NOMO-1 treated with dmso at 0.1 percent for 144 hours (cell line): ENCODE measurements around the gene USPL1.

Experiments
- DNase-seq: peaks from one replicate; lab custom pipeline; 2025; ENCODE audit not compliant: unreplicated experiment; lab: John Stamatoyannopoulos, UW

Gene USPL1

DNA sequence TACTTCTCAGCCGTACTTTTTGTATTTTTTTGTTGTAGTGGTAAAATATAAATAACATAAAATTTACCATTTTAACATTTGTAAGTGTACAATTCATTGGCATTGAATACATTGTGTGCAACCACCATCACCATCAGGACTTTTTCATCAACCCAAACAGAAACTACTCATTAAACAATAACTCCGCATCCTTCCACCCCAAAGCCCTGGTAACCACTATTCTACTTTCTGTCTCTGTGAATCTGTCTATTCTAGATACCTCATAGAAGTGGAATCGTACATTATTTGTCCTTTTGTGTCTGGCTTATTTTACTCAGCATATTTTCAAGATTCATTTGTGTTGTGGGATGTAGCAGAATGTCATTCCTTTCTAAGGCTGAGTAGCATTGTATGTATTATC, 38.5 kb downstream of the USPL1 start:
- no peak for DNase-seq

DNA sequence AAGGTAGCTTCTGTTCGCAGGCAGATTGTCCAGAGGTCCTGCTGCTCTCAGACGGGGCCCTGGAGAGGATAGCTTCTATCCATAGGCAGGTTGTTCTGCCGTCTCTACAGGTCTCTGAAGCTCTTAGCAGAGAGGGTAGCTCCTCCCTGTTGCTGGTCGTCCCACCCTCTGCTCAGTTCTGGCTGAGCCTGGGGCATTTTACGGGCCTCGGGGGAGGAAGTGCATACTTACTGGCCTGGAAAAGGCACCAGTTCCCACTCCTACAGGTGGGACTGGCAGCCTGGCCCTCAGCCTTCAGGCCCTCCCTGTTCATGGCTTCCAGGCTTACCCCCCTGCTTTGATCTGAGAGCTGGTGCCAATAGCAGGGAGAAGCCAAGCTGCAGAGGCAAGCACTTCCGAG, 42.3 kb downstream of the USPL1 start:
- no peak for DNase-seq

DNA sequence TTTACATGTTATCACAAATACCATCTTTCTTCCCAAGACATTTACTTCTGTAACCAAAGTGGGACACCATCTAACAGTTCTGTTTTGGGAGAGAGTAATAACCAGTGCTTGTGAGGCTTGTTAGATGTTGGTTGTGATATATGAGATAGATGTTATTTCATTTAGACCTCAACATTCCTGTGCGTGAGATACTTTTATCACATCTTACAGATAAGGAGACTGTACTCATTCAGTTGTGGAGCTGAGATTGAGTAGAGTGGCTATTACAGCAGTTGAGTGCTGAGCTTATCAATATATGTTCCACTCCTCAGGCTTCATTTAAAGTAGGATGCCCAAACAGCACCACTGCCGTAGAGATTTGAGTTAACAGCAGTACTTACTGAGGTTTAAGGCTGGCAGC, 43.1 kb downstream of the USPL1 start:
- DNase-seq: no peak

DNA sequence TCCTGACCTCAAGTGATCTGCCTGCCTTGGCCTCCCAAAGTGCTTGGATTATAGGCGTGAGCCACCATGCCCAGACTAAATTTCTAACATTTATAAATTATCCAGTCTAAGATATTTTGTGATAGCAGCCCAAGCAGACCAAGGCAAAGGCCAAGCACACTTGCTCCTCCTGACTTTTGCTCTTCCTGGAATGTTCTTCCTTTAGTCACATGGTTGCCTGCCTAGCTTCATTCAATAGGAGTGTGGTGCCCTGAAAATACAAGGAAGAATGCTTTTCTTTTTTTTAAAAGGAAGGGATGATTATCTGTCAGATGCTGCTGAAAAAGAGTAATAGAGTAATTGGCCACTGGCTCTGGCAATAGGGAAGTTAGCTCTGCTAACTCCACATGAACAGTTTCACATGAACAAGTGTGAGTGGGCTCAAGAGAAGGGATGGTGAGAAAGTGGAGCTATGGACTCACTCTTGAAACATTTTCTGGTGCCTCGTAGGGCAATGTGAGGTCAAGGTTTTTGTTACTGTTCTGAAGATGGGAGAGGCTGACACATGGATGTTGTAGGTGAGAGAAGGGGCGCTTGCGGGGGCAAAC, 47.1 kb downstream of the USPL1 start:
- DNase-seq: peak; percentile 9

DNA sequence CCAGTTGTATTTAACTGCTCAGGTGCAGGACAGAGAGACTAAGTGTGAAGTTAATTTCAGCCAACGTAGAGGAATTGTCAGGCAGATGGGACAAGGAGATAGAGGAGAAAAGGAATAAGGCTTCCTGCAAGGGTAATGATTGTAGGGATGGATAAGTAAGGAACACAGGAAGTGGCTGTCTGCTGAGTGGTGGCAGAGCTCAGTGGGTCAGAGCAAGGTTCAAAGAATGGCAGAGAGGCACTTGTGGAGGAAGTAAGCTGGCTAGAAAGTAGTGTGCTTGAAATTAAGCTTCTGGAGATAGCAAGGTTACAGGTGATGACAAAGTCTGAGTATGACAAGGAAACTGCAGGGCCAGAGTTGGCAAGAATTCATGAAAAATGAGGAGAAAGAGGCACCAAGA, 47.9 kb downstream of the USPL1 start:
- DNase-seq: no peak

DNA sequence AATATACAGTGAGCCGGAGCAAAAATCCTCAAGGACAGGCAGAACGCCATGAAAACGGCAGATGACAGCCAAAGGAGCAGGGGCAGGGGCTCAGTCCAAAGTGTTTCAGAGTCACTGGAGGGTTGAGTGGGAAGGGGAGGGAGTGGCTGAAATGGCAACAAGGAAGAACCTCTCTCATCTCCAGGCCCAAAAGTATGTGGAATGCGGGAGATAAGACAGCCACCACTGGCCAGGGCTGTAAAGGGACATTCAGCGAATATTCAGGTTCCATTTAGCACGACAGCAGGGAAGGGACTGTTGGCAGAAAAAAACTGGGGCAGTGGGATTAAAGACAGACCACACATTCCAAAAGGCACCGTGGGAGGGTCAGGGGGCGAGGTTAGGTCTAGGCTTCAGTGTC, 48.4 kb downstream of the USPL1 start:
- no peak for DNase-seq

DNA sequence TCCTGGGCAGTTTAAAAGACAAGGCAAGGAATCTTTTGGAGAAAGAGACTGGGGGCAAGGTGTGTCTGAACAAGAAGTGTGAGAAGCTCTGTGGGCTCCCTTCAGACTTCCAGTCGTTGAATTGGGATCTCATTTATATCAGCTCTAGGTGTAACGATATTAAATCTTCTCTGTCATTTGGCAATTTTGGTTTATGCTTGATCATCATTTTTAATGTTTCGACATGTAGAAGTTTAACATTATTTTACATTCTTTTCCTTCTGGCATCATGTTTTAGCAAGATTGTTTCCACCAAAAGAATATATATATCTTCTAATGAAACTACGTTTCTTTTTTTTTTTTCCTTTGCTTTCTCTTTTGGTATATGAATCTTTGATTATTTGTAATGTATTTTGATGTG, 49.3 kb downstream of the USPL1 start:
- DNase-seq: no peak

DNA sequence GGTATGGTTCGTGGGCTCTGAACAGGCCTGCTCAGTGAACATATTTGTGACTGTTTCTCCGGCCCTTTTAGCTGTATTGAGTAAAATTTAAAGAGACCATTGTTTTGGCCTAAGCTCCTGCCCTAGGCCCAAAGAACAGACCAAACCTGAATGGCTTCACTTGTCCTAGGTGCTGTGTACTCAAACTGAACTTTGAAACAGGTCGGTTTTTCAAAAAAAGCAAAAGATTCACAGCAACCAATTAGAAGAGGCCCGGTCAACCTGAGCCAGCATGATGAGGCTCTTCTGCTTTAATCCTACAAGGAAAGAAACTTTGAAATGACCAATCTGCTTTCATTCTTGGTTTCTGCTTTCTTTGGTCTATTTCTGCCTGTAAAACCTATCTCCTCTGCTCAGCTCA, 50.6 kb downstream of the USPL1 start:
- DNase-seq: no peak

DNA sequence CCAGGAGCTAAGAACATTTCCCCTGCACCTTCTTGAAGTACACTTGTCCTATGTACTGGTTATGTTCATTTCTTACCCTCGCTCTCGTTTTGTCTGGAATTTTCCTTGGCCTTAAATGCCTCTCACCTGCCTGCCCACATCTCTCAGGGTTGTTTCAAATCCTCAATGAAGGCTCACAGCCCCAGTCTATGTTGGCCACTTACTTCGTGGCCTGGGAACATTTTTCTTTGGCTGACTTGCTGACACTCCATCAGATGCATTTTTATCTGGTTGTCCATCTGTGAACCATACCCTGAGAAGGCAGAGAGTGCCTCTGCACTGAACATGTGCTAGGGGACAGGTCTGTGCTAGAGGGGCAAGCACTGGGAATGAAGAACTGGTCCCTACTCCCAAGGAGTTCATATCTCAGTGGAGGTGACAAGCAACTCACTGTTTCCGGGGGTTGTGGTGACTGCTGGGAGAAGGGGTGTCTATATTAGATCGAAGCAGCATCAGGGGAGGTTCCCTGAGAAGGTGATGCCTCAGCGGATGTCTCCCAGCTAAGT, 53.6 kb downstream of the USPL1 start:
- DNase-seq: no peak

DNA sequence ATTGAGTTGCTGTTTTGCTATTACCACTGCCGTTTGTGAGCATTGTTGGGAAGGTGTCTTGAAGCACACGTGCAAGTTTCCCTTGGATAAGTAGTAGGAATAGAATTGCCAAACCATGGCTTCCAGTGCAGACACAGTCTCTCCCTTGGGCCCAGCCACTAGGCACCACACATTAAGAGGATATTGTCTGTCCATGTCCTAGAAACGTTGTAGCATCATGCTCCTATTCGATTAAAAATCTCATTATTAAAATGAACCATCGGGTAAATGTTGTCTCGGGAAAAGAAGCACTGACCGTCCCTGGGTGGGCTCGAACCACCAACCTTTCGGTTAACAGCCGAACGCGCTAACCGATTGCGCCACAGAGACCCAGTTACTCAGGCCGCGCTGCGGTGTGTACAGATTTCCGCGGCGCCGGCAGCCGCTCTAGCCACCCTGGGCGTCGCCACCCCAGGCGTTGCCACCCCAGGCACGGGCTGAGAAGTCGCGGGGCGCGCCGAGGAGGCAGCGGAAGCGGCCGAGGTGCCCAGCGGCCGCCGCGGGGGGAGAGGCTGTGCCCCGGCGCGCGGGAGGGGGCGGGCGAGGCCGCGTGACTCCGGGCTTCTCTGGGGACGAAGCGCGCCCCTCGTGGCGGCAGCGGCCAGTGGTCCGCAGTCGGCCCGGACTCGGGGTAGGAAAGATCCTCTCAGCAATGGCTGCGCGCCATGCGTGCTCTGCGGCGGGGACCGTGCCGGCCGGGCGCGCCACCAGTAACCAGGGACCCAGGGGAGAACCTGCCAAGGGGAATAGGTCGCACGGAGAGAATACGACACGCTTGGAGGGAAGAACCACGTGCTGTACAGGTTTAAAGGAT, 56.2 kb downstream of the USPL1 start:
- DNase-seq: peak; percentile 98

DNA sequence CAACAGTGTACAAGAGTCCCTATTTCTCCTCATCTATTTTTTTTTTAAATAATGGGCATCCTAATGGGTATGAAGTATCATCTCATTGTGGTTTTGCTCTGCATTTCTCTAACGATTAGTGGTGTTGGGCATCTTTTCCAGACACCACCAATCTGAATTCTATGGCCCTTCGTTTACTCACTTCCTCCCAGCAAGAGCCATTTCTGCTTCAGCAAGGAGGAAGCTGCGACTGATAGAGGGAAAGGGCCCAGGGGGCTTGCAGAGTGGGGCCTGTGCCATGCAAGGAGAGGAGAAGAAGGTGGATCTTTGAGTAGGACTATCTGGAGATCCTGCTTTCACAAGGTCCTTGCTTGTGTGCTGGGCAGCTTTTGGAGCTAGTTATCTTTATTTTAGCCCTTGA, 58.0 kb downstream of the USPL1 start:
- peak; percentile 63 for DNase-seq

DNA sequence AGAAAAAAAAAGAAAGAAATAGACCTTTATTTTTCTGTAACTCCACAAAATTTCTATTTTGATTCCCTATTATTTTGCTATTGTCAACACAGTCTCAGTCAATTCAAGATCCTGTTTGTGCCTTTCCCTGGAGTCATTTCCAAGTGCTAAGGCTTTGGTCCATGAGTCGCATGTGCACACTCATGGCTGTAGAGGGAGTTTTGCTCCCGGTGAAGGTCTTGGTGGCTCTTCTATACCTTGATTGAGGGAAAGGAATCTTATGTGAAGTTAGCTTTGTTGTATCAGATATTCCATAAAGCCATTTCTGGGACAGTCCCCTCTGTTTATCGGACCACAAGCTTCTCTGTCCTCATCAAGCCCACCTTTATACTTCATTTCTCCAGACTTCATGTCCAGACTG, 59.0 kb downstream of the USPL1 start:
- no peak for DNase-seq

DNA sequence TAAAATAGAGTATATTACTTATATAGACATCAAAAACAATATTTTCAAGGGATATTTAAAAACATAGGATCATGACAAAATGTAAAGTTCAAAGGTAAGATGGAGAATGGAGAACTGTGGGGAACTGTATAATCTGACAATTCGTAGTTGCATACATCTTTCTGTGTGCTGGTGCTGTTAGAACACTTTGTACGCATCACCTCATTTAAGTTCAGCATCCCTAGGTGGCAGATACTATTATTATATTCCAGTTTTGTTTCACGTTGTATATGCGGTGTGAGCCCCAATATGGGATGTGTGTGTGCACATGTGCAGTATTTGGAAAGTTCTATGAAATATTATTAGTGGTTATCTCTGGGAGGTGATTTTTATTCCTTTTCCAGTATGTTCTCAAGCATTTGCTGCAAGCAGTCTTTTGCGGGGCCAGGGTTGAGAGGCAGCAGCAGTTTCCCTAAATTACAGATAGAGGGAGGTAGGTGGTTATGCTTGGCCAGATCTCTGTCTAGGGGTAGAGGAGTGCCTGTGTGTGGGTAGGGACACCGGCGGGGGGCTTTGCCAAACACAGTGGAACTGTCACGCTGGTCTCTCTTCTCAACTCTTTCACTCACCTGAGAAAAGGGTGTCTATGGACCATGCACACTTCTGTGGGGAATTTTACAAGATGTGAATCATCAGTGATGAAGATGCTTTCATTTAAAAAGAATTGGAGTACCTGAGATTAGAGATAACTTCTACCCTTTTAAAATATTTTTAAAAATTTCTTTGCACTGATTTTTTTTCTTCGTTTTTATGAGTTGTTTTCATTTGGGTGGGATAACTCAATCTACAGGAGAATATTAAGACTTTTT, 62.0 kb downstream of the USPL1 start:
- peak; percentile 70 for DNase-seq

DNA sequence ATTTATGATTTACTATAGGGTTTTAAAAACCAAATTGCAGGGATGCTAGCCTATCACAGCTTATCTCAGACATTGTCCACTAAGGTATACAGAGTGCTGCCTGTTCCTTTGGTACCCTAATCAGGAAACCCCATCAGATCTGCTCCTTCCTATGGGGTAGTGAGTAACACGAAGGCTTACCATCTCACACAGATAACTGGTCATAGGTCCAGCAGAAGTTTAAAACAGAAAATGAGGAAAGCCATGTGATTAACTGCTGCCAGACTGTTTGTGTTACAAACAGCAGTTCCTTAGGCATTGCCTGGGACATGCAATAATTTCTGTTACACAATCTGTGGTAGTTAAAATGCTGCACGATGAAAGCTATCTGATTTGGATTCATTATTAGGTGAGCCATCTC, 64.1 kb downstream of the USPL1 start:
- peak; percentile 72 for DNase-seq

DNA sequence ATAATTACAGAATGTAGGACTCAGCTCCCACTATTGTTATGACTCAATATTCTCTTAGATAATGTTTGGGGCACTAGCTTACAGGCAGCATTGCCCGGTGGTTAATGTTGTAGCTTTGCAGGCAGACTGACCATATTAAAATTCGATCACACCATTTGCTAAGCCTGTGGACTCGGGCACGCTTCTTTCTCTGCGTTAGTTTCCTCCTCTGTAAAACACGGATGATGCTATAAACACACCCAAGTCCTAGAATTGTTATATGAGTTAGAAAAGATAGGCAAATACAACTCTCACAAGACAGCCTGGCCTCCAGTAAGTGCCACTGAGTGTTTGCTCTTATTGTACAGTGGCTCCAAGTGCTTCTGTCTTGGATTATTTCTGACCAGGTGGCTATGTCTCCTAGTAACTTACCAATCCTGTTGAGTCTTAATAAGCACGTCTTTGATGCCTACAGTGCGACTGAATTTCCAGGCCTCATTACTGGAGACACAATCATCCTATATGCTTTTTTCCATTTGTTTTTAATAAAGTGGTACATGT, 67.7 kb downstream of the USPL1 start:
- no peak for DNase-seq

DNA sequence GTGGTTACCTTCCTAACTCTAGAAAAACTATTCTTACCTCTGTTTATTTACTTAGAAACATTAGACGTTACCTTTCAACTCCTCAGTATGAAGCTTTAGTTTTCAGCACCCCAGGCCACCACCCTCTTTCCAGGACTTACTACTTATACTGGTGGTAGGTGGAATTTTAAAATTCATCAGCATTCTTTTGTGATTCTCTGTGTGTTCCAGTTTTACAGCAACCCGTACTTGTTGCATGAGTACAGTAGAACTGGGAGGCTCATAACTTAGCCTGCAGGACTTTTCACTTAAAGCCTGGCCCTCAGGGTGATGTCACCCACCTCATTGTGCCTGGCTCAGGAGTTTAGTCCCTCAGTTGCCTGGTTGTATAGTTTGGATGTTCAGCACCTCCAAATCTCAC, 68.3 kb downstream of the USPL1 start:
- no peak for DNase-seq

DNA sequence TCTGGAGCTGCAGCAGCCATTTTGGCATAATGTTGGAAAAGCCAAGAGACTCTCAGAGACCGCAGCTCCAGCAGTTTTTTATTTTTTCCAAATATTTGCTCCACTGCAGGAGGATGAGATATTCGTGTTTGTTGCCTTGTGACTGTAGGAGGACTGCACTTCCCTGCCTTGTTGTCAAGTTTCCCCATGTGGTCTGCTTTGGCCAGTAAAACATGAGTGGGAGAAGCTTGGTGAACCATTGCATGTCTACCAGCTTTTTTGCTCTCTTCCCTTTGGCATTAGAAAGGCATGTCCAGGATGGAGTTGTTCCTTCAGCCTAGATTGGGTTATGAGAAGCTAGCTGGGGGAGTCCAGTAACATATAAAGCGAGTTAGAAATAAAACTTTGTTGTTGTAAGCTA, 69.9 kb downstream of the USPL1 start:
- no peak for DNase-seq

DNA sequence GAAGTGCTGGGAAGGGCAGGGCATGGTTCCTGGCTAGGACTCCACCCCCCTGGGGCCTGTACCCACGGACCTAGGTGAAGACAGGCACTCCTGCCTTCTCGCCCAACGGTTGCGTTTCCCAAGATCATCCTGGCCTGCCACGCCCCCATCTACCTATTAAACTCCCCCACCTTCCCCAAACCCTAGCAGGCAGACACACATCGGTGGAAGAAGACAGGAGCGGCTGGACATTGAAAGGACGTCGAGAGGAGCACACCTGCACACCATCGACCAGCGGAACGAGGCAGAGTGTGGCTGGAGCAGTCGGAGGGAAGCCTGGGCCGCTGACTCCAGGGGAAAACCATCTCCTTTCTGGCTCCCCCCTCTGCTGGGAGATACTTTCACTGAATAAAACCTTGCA, 72.0 kb downstream of the USPL1 start:
- DNase-seq: no peak

DNA sequence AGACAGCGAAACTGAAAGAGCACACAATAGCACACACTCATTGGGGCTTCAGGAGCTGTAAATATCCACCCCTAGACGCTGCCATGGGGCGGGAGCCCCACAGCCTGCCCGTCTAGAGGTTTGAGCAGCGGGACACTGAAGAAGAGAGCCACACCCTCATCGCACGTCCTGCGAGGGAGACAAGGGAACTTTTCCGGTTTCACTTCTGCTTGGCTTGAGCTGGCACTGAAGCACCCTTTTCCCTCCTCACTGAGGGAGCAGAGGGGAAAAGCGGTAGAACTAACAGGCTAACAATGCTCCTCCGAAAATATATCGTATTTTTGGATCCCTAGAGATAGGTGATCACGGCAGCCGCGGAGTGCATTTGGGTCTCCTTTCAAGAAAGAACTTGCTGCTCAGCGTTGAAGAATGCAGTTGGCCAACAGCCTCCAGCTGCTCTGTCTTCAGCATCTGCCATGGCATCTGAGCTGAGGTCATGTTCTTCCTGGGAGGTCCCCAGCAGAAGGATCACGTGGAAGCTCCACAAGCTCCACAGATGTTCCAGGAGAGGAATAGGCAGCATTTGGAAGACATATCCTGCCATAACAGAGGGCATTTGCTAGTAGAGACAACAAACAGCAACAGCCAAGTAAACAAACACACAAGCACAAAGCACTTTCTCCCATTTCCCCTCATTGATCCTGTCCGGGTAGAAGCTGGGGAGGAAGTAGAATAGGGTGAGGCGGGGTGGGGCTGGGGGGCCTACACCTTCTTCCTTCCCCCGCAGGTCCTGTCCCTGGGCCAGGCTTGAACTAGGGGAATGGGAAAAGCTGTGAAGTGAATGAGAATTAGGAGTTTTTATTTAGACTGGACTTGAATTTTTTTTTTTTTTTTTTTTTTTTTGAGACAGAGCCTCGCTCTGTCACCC, 72.8 kb downstream of the USPL1 start:
- peak; percentile 94 for DNase-seq

DNA sequence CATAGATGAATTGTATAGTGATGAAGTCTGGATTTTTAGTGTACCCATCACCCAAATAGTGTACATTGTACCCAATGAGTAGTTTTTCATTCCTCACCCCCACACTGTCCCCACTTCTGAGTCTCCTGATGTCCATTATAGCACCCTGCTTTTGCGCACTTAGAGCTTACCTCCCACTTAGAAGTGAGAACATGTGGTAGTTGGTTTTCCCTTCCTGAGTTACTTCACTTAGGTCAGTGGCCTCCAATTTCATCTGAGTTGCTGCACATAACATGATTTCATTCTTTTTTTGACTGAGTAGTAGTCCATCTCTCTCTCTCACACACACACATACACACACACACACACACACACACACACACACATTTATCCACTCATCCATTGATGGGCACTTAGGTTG, 74.4 kb downstream of the USPL1 start:
- no peak for DNase-seq
